Breast epithelium (tissue), 4 donors: ENCODE measurements around the gene ZNF385A. TPM values are rescaled to one million over a fixed set of nuclear protein-coding genes. Genes with fewer than 3 reads are reported as not detected.

Experiments
- DNase-seq, 2 donors: peaks; one replicate each; pipeline ENCODE4 v3.0.0-alpha.2; 2019; ENCODE audit warnings: low spot score in 2 of 2
- H3K27ac ChIP-seq, 2 donors: fragments of 200-600 bp; sonication (generic) in 1 of 2; one replicate each; pipeline ENCODE4 v1.5.1; 2016 to 2019; ENCODE audit warnings: mild to moderate bottlenecking in 1 of 2
- H3K27me3 ChIP-seq, 2 donors: fragments of 200-600 bp; sonication (generic) in 1 of 2; one replicate each; pipeline versions ENCODE4 v1.5.1 to v1.6.0; 2017 to 2019; ENCODE audit warnings: control low read depth in 1 of 2, mild to moderate bottlenecking in 1 of 2
- H3K36me3 ChIP-seq: fragments of 200-600 bp; one replicate; pipeline ENCODE4 v1.5.1; 2019
- H3K4me1 ChIP-seq, 2 donors: fragments of 200-600 bp; sonication (generic); one replicate each; pipeline ENCODE4 v1.5.1; 2016 to 2019; ENCODE audit warnings: control low read depth in 1 of 2
- H3K4me3 ChIP-seq, 3 donors: fragments of 200-600 bp; sonication (generic); 1 replicate in 2 of 3; 2 replicates in 1 of 3; pipeline ENCODE4 v1.5.1; 2016 to 2019; ENCODE audit warnings: mild to moderate bottlenecking in 3 of 3, moderate library complexity in 2 of 3
- H3K9me3 ChIP-seq, 2 donors: fragments of 200-600 bp; sonication (generic) in 1 of 2; one replicate each; pipeline ENCODE4 v1.5.1; 2016 to 2019; ENCODE audit warnings: control low read depth in 1 of 2
- CTCF ChIP-seq, 3 donors: fragments of 450-650 bp; IDR thresholded peaks; one replicate each; pipeline ENCODE4 v1.5.1; 2016 to 2017; ENCODE audit warnings: antibody characterized with exemption in 3 of 3, mild to moderate bottlenecking in 3 of 3, moderate library complexity in 3 of 3
- POLR2A ChIP-seq: fragments of 450-650 bp; IDR thresholded peaks from one replicate; pipeline ENCODE4 v1.6.1; 2016; ENCODE audit warnings: antibody characterized with exemption, mild to moderate bottlenecking, moderate library complexity
- POLR2AphosphoS5 ChIP-seq, 3 donors: sonication (generic); formaldehyde crosslinking; IDR thresholded peaks; one replicate each; pipeline ENCODE4 v1.6.1; 2017; ENCODE audit warnings: antibody characterized with exemption in 3 of 3
- intact Hi-C: fragments of 100-400 bp; cut with DNase I; formaldehyde crosslinking; loops from one replicate; pipeline ENCODE4 v1.15.1; 2023; ENCODE audit warnings: low total_unique reads
- total RNA-seq, 3 donors: library from RNA; depleted of rRNA; stranded (reverse); fragments of >200 nt; gene quantifications; one replicate each; pipeline ENCODE4 v1.1.0, GENCODE V29; 2016

ZNF385A gene
- total RNA-seq, 3 donors from 2014 or later: 8.9 to 18.4 (median 10.5) TPM

- Histone ChIP-seq H3K27me3 (no peaks in the 10 kb centered on the region), H3K4me1 (no peaks in the 10 kb centered on the region), H3K27ac (peak overlapping the region; percentile 90 to 93), H3K9me3 (no peaks in the 10 kb centered on the region), H3K36me3 (no peaks in the 10 kb centered on the region), H3K4me3 (peak overlapping the region; percentile 48 to 78 (median 69))
- intact Hi-C loops: loop anchor here (5.0 to 10.0 kb wide), 3 partner anchors 75 to 1382 kb away; partner anchors contain the start of genes CBX5, GDF11 and HNRNPA1
- TF ChIP-seq POLR2AphosphoS5 (IDR thresholded peaks at IDR 0.05): no peak
- TF ChIP-seq POLR2A: no peak
- TF ChIP-seq CTCF (IDR thresholded peaks at IDR 0.05): no peak
- no peak for DNase-seq
Observed at GRCh38 chr12:54359762-54360351, 24.7 kb downstream of the ZNF385A start.

GRCh38 chr12:54358945-54359761 is 25.4 kb downstream of the ZNF385A start:
- intact Hi-C loops: no loop called here
- Histone ChIP-seq H3K4me1 (no peaks in the 10 kb centered on the region), H3K36me3 (no peaks in the 10 kb centered on the region), H3K4me3 (peak overlapping the region; percentile 48 to 78 (median 69)), H3K27me3 (no peaks in the 10 kb centered on the region), H3K27ac (peak overlapping the region; percentile 90 to 93), H3K9me3 (no peaks in the 10 kb centered on the region)
- TF ChIP-seq POLR2AphosphoS5 (IDR thresholded peaks at IDR 0.05) (peak; percentile 73 to 97 (median 90)), POLR2A (peak; percentile 30), CTCF (IDR thresholded peaks at IDR 0.05) (no peak)
- peak; percentile 95 to 97 for DNase-seq

GRCh38 chr12:54358191-54358944 is 26.2 kb downstream of the ZNF385A start:
- intact Hi-C loops: no loop called here
- peak overlapping the region; percentile 90 to 93 for H3K27ac ChIP-seq
- TF ChIP-seq POLR2A: no peak
- no peak for TF ChIP-seq CTCF (IDR thresholded peaks at IDR 0.05)
- TF ChIP-seq POLR2AphosphoS5 (IDR thresholded peaks at IDR 0.05): no peak
- H3K36me3 ChIP-seq: no peaks in the 10 kb centered on the region
- no peaks in the 10 kb centered on the region for H3K9me3 ChIP-seq
- no peaks in the 10 kb centered on the region for H3K27me3 ChIP-seq
- DNase-seq: no peak
- H3K4me1 ChIP-seq: no peaks in the 10 kb centered on the region
- H3K4me3 ChIP-seq: peak overlapping the region; percentile 48 to 78 (median 69)

GRCh38 chr12:54357506-54358190 is 26.9 kb downstream of the ZNF385A start:
- Histone ChIP-seq H3K4me3 (peak overlapping the region in 2 of 3 donors; percentile 69 to 78), H3K36me3 (no peaks in the 10 kb centered on the region), H3K27me3 (no peaks in the 10 kb centered on the region), H3K27ac (peak overlapping the region; percentile 90 to 93), H3K4me1 (no peaks in the 10 kb centered on the region), H3K9me3 (no peaks in the 10 kb centered on the region)
- TF ChIP-seq CTCF (IDR thresholded peaks at IDR 0.05) (no peak), POLR2A (no peak), POLR2AphosphoS5 (IDR thresholded peaks at IDR 0.05) (no peak)
- no peak for DNase-seq
- intact Hi-C loops: no loop called here
